ENCODE data around the gene RNF6. TPM values are rescaled to one million over a fixed set of nuclear protein-coding genes. Genes with fewer than 3 reads are reported as not detected.
A peak's percentile ranks its signal among the peaks of the same experiment; 100 is the strongest.
"Not testable (repeated sequence)": the region's sequence is repeated elsewhere in the genome, so short reads cannot be mapped to it uniquely, and the experiment has no call there.

Gene RNF6
- total RNA-seq, 1 donor from 2014 or later: 14.1 TPM

GRCh38 chr13:26253787-26254582 lies 31.9 kb upstream of the RNF6 start, which contains the start of gene CDK8:
Gene CDK8 (plus strand): TSS chr13:26254129. CDS start chr13:26254642, 513 bp downstream.
- Histone ChIP-seq H3K4me1 (ENCODE audit: control insufficient read depth in 3 of 3, insufficient read depth in 3 of 3, low read length in 3 of 3) (peaks cover 0 to 25% (median 5%) of the 10 kb centered on the region in 3 donors), H3K9ac (ENCODE audit: low read depth in 1 of 3, low read length in 3 of 3) (peak within 1 kb of the TSS; percentile 78 to 86 (median 86)), H3K4me3 (ENCODE audit: low read length in 3 of 3) (peak within 1 kb of the TSS; percentile 80 to 84 (median 82)), H3K36me3 (ENCODE audit: control insufficient read depth in 3 of 3, insufficient read depth in 3 of 3, low read length in 3 of 3) (no peaks in the 10 kb centered on the region), H3K9me3 (ENCODE audit: control insufficient read depth in 3 of 3, low read length in 3 of 3) (no peaks in the 10 kb centered on the region), H3K27ac (ENCODE audit: low read depth, low read length) (peak within 1 kb of the TSS; percentile 92), H3K27me3 (ENCODE audit: control insufficient read depth in 3 of 3, insufficient read depth in 3 of 3, low read length in 3 of 3) (no peaks in the 10 kb centered on the region)

GRCh38 chr13:26253262-26253786 lies 31.2 kb upstream of the RNF6 start:
- H3K9ac ChIP-seq (ENCODE audit: low read depth in 1 of 3, low read length in 3 of 3): peak overlapping the region in 1 of 3 donors; percentile 86
- no peaks in the 10 kb centered on the region for H3K36me3 ChIP-seq (ENCODE audit: control insufficient read depth in 3 of 3, insufficient read depth in 3 of 3, low read length in 3 of 3)
- no peaks in the 10 kb centered on the region for H3K9me3 ChIP-seq (ENCODE audit: control insufficient read depth in 3 of 3, low read length in 3 of 3)
- H3K4me3 ChIP-seq (ENCODE audit: low read length in 3 of 3): peak overlapping the region; percentile 80 to 83 (median 82)
- H3K4me1 ChIP-seq (ENCODE audit: control insufficient read depth in 3 of 3, insufficient read depth in 3 of 3, low read length in 3 of 3): peaks cover 0 to 25% (median 5%) of the 10 kb centered on the region in 3 donors
- H3K27me3 ChIP-seq (ENCODE audit: control insufficient read depth in 3 of 3, insufficient read depth in 3 of 3, low read length in 3 of 3): no peaks in the 10 kb centered on the region
- peak overlapping the region; percentile 92 for H3K27ac ChIP-seq (ENCODE audit: low read depth, low read length)

- H3K9me3 ChIP-seq (ENCODE audit: control insufficient read depth in 3 of 3, low read length in 3 of 3); H3K27ac ChIP-seq (ENCODE audit: low read depth, low read length); H3K36me3 ChIP-seq (ENCODE audit: control insufficient read depth in 3 of 3, insufficient read depth in 3 of 3, low read length in 3 of 3); H3K9ac ChIP-seq (ENCODE audit: low read depth in 1 of 3, low read length in 3 of 3); H3K4me3 ChIP-seq (ENCODE audit: low read length in 3 of 3); H3K27me3 ChIP-seq (ENCODE audit: control insufficient read depth in 3 of 3, insufficient read depth in 3 of 3, low read length in 3 of 3): not testable (repeated sequence)
- peaks cover 0 to 20% (median 5%) of the 10 kb centered on the region in 3 donors for H3K4me1 ChIP-seq (ENCODE audit: control insufficient read depth in 3 of 3, insufficient read depth in 3 of 3, low read length in 3 of 3)
Observed at GRCh38 chr13:26252006-26252405, 29.9 kb upstream of the RNF6 start.

GRCh38 chr13:26249551-26249950 lies 27.4 kb upstream of the RNF6 start:
- Histone ChIP-seq H3K4me3 (ENCODE audit: low read length in 3 of 3) (no peak overlapping the region), H3K9ac (ENCODE audit: low read depth in 1 of 3, low read length in 3 of 3) (no peak overlapping the region), H3K27ac (ENCODE audit: low read depth, low read length) (no peak overlapping the region), H3K9me3 (ENCODE audit: control insufficient read depth in 3 of 3, low read length in 3 of 3) (no peaks in the 10 kb centered on the region), H3K27me3 (ENCODE audit: control insufficient read depth in 3 of 3, insufficient read depth in 3 of 3, low read length in 3 of 3) (no peaks in the 10 kb centered on the region), H3K36me3 (ENCODE audit: control insufficient read depth in 3 of 3, insufficient read depth in 3 of 3, low read length in 3 of 3) (no peaks in the 10 kb centered on the region), H3K4me1 (ENCODE audit: control insufficient read depth in 3 of 3, insufficient read depth in 3 of 3, low read length in 3 of 3) (peaks cover 0 to 5% (median 0%) of the 10 kb centered on the region in 3 donors)

- H3K27ac ChIP-seq (ENCODE audit: low read depth, low read length): no peak overlapping the region
- no peaks in the 10 kb centered on the region for H3K36me3 ChIP-seq (ENCODE audit: control insufficient read depth in 3 of 3, insufficient read depth in 3 of 3, low read length in 3 of 3)
- H3K9me3 ChIP-seq (ENCODE audit: control insufficient read depth in 3 of 3, low read length in 3 of 3): no peaks in the 10 kb centered on the region
- no peak overlapping the region for H3K4me3 ChIP-seq (ENCODE audit: low read length in 3 of 3)
- H3K27me3 ChIP-seq (ENCODE audit: control insufficient read depth in 3 of 3, insufficient read depth in 3 of 3, low read length in 3 of 3): no peaks in the 10 kb centered on the region
- no peak overlapping the region for H3K9ac ChIP-seq (ENCODE audit: low read depth in 1 of 3, low read length in 3 of 3)
- no peaks in the 10 kb centered on the region for H3K4me1 ChIP-seq (ENCODE audit: control insufficient read depth in 3 of 3, insufficient read depth in 3 of 3, low read length in 3 of 3)
Observed at GRCh38 chr13:26247608-26248007, 25.5 kb upstream of the RNF6 start.

- Histone ChIP-seq H3K27me3 (ENCODE audit: control insufficient read depth in 3 of 3, insufficient read depth in 3 of 3, low read length in 3 of 3) (no peaks in the 10 kb centered on the region), H3K9ac (ENCODE audit: low read depth in 1 of 3, low read length in 3 of 3) (no peak overlapping the region), H3K27ac (ENCODE audit: low read depth, low read length) (peak overlapping the region; percentile 82), H3K4me3 (ENCODE audit: low read length in 3 of 3) (no peak overlapping the region), H3K9me3 (ENCODE audit: control insufficient read depth in 3 of 3, low read length in 3 of 3) (no peaks in the 10 kb centered on the region), H3K4me1 (ENCODE audit: control insufficient read depth in 3 of 3, insufficient read depth in 3 of 3, low read length in 3 of 3) (no peaks in the 10 kb centered on the region), H3K36me3 (ENCODE audit: control insufficient read depth in 3 of 3, insufficient read depth in 3 of 3, low read length in 3 of 3) (no peaks in the 10 kb centered on the region)
Observed at GRCh38 chr13:26247011-26247410, 24.9 kb upstream of the RNF6 start.

GRCh38 chr13:26246154-26246553 lies 24.0 kb upstream of the RNF6 start:
- H3K4me1 ChIP-seq (ENCODE audit: control insufficient read depth in 3 of 3, insufficient read depth in 3 of 3, low read length in 3 of 3): no peaks in the 10 kb centered on the region
- no peaks in the 10 kb centered on the region for H3K9me3 ChIP-seq (ENCODE audit: control insufficient read depth in 3 of 3, low read length in 3 of 3)
- no peaks in the 10 kb centered on the region for H3K27me3 ChIP-seq (ENCODE audit: control insufficient read depth in 3 of 3, insufficient read depth in 3 of 3, low read length in 3 of 3)
- no peak overlapping the region for H3K4me3 ChIP-seq (ENCODE audit: low read length in 3 of 3)
- H3K27ac ChIP-seq (ENCODE audit: low read depth, low read length): peak overlapping the region; percentile 82
- no peak overlapping the region for H3K9ac ChIP-seq (ENCODE audit: low read depth in 1 of 3, low read length in 3 of 3)
- no peaks in the 10 kb centered on the region for H3K36me3 ChIP-seq (ENCODE audit: control insufficient read depth in 3 of 3, insufficient read depth in 3 of 3, low read length in 3 of 3)

GRCh38 chr13:26236296-26236695 lies 14.2 kb upstream of the RNF6 start:
- no peaks in the 10 kb centered on the region for H3K9me3 ChIP-seq (ENCODE audit: control insufficient read depth in 3 of 3, low read length in 3 of 3)
- no peak overlapping the region for H3K4me3 ChIP-seq (ENCODE audit: low read length in 3 of 3)
- H3K9ac ChIP-seq (ENCODE audit: low read depth in 1 of 3, low read length in 3 of 3): no peak overlapping the region
- no peaks in the 10 kb centered on the region for H3K36me3 ChIP-seq (ENCODE audit: control insufficient read depth in 3 of 3, insufficient read depth in 3 of 3, low read length in 3 of 3)
- H3K4me1 ChIP-seq (ENCODE audit: control insufficient read depth in 3 of 3, insufficient read depth in 3 of 3, low read length in 3 of 3): peaks cover 0 to 3% (median 0%) of the 10 kb centered on the region in 3 donors
- H3K27ac ChIP-seq (ENCODE audit: low read depth, low read length): no peak overlapping the region
- no peaks in the 10 kb centered on the region for H3K27me3 ChIP-seq (ENCODE audit: control insufficient read depth in 3 of 3, insufficient read depth in 3 of 3, low read length in 3 of 3)

GRCh38 chr13:26230703-26231102 lies 8.6 kb upstream of the RNF6 start:
- Histone ChIP-seq H3K9me3 (ENCODE audit: control insufficient read depth in 3 of 3, low read length in 3 of 3) (no peaks in the 10 kb centered on the region), H3K27me3 (ENCODE audit: control insufficient read depth in 3 of 3, insufficient read depth in 3 of 3, low read length in 3 of 3) (no peaks in the 10 kb centered on the region), H3K4me3 (ENCODE audit: low read length in 3 of 3) (no peak overlapping the region), H3K27ac (ENCODE audit: low read depth, low read length) (no peak overlapping the region), H3K9ac (ENCODE audit: low read depth in 1 of 3, low read length in 3 of 3) (no peak overlapping the region), H3K4me1 (ENCODE audit: control insufficient read depth in 3 of 3, insufficient read depth in 3 of 3, low read length in 3 of 3) (no peaks in the 10 kb centered on the region), H3K36me3 (ENCODE audit: control insufficient read depth in 3 of 3, insufficient read depth in 3 of 3, low read length in 3 of 3) (no peaks in the 10 kb centered on the region)

- Histone ChIP-seq H3K27ac (ENCODE audit: low read depth, low read length) (no peak overlapping the region), H3K9ac (ENCODE audit: low read depth in 1 of 3, low read length in 3 of 3) (no peak overlapping the region), H3K9me3 (ENCODE audit: control insufficient read depth in 3 of 3, low read length in 3 of 3) (no peaks in the 10 kb centered on the region), H3K4me3 (ENCODE audit: low read length in 3 of 3) (no peak overlapping the region), H3K36me3 (ENCODE audit: control insufficient read depth in 3 of 3, insufficient read depth in 3 of 3, low read length in 3 of 3) (no peaks in the 10 kb centered on the region), H3K27me3 (ENCODE audit: control insufficient read depth in 3 of 3, insufficient read depth in 3 of 3, low read length in 3 of 3) (no peaks in the 10 kb centered on the region), H3K4me1 (ENCODE audit: control insufficient read depth in 3 of 3, insufficient read depth in 3 of 3, low read length in 3 of 3) (no peaks in the 10 kb centered on the region)
Observed at GRCh38 chr13:26229080-26229615, 7.0 kb upstream of the RNF6 start.
